GM18511 (cell line): Measurements from ENCODE around the gene PHC2.
"Not testable (repeated sequence)": the region's sequence is repeated elsewhere in the genome, so short reads cannot be mapped to it uniquely, and the experiment has no call there.

Experiments
- ATAC-seq: cut with Tn5 transposase; IDR thresholded peaks from one replicate; pipeline ENCODE4 v1.9.1; 2021; ENCODE audit warnings: mild to moderate bottlenecking, moderate library complexity; ENCODE audit not compliant: unreplicated experiment

PHC2 gene

DNA sequence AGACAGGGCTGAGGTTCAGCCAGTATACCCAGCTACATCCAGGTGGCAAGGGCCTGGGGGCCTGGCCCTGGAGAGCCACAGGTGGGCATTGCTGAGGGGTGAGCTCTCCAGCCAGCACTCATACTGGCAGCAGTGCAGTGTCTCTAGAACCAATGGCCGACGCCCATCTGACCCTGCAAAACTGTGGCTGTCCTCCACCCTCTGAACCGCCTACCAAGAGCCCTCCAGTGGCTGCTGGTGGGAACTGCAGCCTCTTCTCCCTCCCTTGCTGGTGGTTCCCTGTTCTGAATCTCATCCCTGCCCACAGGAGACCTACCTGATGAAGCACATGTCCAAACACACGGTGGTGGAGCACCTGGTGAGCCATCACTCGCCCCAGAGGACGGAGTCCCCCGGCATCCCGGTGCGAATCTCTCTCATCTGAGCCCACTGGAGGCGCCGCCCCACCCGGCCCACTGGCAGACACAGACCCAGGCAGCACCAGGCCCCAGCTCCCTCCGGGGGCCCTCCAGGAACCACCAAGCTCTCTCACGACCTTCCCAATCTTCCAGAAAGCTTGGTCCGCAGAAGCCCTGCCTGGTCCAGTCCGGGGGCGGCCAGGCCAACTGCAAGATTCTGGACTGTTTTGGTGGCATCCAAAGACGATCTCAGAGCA, 132.1 kb downstream of the PHC2 start:
- no peak for ATAC-seq

DNA sequence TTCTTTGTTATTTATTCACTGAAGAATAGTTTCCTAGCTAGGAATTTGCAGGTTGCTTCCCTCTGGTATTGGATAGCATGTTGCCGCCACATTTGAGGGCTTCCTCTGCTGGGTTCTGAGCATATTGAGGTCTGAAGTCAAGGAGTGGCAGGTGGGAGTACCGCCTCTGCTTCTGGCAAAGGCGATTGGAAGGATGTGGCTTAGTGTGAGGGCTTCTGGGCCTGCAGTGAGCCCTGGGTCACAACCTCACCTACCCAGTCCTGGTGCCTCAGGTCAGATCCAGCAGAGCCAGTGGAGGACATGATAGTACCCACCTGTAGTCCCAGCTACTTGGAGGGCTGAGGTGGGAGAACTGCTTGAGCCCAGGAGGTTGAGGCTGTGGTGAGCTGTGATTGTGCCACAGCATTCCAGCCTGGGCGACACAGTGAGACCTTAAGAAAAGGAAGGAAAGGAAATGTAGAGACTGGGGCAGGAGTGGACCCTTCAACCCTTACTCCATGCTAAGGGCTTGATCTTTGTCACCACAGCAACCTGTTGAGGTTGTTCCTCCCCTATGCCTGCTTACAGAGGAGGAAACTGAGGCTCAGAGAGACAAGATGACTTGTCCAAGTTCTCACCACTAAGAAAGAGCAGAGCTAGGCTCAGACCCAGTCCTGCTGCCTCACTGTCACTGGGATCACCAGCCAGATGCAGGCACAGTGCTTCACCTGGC, 132.8 kb downstream of the PHC2 start:
- ATAC-seq, result no peak

DNA sequence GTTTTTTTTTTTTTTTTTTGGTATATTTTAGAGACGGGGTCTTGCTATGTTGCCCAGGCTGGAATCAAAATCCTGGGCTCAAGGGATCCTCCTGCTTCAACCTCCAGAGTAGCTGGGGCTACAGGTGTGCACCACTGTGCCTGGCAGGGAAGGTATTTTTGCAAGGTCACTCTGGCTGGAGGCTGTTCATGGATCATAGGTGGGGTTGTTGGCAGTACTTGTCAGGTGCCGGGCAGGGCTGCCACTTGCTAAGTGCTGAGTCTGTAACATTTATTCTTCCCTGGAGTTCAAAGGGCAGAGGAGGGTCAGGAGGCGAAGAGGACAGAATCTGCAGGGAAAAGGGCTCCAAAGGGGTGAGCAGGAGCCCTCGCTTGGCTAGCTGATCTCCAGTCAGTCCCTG, 134.1 kb downstream of the PHC2 start:
- no peak for ATAC-seq

DNA sequence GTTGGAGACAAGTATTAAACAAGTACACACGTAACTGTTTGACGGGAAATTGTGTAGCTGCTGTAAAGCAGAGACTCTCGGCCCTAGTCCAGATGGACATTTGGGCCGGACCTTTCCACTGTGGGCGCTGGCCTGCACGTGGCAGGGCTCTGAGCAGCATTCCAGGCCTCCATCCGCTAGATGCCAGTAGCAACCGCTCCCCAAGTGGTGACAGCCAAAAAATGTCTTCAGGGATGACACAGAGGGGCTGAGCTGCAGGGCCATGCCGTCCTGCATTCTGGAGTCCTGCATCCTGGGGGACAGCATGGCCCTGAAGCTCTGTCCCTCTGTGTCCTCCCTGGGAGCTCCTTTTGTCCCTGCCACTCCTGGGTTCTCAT, 134.8 kb downstream of the PHC2 start:
- no peak for ATAC-seq

DNA sequence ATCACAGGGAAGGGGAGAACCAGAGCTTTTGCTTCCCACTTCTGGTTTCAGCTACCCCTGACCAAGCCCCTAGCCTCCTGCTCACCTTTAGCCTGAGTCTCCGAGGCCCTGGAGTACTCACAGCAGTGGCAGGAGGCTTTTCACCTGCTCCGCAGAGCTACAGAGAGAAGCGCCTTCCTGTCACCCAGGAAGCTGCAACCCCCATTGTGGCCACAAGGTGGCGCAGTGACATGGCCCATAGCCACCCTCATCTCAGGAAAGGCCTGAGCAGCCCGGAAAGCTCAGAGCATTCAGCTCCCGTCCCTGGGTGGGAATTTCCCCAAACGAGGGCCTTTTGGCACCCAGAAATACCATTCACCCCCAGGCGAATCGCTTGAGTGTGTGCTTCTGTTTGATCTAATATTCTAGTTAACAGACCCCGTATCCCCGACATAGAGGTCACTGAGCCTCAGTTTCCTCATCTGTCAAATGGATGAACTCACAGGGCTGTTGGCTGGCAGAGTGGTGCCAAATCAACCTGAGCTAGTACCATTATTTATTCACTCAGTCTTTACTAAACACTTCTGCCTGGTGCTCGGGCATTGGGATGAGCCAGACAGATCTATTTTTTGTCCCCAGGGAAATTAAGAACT, 135.3 kb downstream of the PHC2 start:
- no peak for ATAC-seq

DNA sequence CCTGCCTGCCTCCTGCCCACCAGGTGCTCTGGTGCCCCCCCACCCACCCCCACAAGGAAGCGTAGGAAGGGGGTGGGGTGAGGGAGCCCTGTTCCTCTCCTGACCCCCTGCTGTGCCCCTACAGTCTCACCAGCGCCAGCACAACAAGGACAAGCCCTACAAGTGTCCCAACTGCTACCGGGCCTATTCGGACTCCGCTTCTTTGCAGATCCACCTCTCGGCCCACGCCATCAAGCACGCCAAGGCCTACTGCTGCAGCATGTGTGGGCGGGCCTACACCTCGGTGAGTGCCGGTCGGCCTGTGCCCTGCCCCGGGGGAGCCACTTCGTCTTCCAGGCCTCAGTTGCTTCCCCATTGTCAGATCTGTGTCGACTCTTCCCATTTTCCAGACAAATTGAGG, 135.9 kb downstream of the PHC2 start:
- ATAC-seq, result no peak

DNA sequence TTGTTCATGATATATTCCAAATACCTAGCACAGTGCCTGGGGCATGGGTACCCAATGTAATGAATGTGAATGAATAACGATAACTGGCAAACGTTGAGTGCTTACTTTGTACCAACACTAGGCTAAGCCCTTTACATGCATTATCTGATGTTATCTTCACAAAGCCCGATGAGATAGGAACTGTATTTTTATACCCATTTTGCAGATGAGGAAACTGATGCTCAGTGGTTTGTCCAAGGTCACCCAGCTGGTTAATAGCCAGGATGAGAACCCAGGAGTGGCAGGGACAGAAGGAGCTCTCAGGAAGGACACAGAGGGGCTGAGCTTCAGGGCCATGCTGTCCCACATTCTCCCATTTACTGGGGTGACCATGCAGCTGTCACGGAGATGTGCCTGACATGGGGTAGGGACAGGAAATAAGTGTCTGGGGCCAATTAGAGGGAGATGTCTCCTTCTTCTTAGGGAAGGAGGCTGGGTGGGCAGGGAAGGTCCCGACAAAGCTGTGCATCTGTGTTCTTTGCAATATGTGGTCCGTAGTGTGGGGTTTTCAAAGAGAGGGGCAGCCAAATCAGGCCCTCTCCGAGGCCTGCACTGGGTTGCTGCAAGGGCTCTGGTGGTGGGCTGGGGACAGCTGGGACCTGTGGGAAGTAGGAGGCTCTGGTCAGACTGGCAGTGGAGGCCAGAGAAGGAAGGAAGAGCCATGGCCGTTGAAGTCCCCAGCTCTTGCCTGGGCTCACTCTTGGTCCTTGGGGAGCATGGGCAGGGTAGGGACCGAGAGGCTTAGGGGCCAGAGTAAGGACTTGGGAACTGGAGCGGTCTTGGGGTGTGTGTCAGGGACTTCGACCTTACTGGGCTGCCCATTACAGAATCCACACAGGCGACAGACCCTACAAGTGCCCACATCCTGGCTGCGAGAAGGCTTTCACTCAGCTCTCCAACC, 136.6 kb downstream of the PHC2 start:
- no peak for ATAC-seq

DNA sequence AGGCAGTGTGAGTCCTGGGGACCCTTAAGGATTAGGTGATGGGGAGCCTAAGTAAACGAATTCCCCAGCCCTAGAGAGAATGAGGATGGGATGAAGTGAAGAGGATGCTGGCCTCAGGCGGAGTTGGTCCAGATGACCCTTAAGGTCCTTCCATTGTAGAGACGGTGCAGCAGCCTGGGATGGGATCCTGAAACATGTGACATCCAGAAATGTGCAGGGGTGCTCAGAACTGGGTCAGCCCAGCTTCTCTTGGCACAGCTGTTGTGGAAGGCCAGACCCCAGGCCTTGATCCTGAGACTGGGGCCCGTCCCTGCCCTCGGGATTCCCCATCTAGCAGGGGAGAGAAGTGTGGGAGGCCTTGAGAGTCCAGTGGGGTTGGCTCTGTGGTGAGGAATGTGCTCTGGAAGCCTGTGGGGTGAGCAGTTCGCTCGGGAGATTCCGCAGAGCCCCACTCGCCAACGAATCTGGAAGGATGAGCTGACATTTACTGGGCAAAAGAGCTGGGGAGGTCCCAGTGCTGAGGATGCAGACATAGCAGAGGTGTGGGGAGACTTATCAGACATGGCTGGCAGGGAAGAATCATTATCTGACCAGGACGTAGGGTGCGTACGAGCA, 138.1 kb downstream of the PHC2 start:
- ATAC-seq, result no peak

DNA sequence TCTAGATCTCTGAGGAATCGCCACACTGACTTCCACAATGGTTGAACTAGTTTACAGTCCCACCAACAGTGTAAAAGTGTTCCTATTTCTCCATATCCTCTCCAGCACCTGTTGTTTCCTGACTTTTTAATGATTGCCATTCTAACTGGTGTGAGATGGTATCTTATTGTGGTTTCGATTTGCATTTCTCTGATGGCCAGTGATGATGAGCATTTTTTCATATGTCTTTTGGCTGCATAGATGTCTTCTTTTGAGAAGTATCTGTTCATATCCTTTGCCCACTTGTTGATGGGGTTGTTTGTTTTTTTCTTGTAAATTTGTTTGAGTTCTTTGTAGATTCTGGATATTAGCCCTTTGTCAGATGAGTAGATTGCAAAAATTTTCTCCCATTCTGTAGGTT, 140.3 kb downstream of the PHC2 start:
- not testable (repeated sequence) for ATAC-seq

DNA sequence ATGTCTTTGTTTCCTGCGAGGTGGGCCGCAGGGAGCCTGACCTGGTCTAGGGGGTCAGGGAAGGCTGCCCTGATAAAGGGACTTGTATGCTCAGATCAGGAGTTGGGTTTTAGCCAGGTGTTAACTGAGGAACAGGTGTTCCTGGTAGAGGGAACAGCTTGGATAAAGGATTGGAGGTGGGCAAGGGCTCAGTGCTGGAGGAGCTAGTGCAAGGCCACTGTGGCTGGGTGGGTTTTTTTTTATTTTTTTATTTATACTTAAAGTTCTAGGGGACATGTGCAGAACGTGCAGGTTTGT, 141.1 kb downstream of the PHC2 start:
- ATAC-seq, result no peak

DNA sequence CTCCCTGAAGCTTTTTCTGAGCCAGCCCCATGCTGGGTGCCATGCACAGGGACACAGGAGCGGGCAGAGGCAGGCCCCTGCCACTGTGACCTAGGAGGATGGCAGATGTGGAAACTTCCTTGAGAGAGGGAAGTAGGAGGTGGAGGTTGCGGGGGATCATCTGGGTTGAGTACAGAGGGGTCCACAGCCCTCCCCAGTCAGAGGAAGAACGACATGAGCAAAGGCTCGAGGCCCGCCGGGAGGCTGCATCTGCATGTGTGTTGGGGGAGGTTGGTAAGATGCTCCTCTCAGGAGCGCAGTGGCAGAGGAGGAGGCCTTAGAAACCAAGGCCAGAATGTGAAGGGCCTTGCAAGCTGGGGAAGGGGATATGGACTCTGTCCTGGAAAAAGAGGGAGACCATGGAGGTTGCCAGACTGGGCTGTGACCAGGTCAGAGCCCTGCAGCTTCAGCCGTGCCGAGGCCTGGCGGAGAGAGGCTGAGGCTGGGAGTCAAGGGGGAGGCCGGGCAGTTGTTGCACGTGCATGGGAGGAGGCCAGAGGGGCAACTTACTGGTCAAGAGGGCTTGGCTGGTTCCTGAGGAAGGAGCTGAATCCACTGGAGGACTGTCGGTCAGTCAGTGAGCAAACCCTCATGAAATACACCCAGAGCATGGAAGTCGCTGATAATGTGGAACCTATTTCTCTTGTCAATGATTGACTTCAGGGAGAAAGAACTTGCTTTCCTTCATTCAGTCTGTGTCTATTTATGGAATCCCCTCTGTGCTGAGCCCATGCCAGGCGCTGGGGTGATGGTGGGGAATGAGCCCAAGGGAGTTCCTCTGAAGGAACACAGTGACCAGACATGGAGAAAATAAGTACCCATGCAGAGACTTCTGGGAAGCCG, 141.7 kb downstream of the PHC2 start:
- no peak for ATAC-seq

DNA sequence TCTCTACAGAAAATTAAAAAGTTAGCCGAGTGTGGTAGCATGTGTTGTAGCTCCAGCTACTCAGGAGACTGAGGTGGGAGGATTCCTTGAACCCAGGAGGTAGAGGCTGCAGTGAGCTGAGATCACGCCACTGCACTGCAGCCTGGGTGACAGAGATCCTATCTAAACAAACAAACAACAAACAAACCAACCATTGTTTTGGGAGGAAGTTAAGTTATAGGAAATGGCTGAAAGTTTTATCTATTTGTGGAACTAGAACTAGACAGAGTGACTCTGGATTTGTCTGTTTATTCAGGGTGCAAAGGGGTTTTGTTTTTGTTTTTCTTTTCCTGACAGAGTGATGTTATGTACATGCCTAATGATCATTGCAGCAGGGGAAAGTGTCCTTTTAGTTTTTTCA, 143.6 kb downstream of the PHC2 start:
- no peak for ATAC-seq

DNA sequence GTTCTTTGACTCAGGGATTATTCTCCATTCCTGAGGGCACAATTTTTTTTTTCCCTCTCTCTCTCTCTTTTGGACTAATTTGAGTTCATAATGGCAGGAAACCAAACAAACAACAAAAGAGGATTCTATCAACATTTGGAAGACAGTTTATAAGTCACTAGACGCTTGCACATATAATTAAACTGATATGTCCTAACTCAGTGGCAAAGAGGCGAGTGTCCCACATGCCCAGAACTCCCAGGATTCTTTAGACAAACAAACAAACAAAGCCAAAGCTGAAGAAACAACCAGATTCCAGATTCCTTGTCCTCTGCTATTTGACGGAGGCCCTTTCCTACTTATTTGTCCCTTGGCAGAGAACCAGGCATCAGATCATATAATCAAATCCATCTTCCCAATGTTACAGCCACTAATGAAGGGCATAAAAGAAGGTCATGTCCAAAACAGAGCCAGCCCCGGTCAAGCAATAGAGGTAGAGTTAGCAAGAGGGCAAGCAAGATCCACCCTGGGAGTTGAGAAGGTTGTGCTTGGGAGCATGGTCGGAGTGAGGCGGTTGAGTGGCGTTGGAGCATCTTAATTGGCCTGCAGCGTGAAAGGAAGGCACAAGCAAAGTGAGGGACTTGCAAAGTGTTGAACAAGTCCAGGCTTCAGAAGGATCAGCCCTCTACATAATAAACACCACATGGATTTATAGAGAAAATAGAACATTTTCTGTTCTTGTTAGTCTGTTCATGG, 144.3 kb downstream of the PHC2 start:
- no peak for ATAC-seq

DNA sequence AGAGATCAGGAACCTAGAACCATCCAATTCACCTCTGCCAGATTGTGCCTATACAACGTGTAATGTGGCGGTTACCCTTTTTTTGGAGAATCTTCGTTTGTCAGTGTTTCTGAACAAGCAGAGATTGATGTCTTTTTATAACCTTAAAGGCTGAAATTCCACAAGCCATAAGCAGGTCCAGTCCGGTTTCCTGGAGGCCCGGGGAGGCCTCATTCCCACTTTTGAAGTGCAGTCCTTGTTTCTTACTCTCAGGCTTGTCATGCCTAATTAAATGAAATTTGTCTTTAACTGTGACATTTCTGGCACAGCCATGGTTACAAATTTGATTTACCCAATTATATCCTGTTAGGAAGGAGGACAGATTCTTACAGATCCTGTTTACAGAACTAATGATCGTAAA, 146.8 kb downstream of the PHC2 start:
- ATAC-seq, result no peak

DNA sequence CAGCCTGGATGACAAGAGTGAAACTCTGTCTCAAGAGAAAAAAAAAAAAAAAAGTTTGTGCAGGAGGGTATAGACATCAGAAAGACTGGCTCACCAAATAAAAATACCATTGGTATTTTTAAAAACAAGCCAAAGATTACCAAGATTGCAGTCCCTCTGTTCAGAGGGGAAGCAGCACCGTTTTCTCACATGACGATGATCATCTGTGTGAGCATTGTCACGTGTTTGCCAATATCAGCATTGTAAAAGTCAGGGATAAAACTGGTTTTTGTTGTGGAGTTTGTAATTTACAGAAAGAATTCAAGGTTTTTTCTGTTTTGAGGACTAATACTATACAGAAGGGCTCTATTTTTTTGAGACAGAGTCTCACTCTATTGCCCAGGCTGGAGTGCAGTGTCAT, 148.1 kb downstream of the PHC2 start:
- ATAC-seq, result no peak

DNA sequence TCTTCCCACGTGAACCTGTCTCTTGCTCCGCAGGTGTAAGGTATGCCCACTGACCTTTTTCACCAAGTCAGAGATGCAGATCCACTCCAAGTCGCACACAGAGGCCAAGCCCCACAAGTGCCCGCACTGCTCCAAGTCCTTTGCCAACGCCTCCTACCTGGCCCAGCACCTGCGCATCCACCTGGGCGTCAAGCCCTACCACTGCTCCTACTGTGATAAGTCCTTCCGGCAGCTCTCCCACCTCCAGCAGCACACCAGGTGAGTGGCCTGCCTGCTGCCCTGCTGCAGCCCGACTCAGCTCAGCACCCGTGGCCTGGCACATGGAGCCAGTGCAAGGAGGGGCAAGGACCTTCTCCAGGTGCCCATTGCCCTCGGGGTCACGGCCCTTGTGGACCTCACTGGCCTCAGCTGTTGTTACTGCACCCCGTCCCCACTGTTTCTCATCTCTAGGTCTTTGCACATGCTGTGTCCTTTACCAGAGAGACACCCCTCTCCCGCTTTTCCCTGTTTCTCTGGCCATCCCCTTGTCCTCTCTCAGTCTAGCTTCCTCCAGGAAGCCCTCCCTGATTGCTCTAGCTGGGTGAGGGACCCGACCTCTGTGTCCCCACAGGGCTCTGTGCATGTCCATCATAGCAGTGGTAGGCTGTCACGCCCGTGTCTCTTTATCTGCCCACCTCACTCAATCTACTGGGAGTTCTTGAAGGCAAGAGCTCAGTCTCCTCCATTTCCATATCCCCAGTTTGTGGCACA, 149.2 kb downstream of the PHC2 start:
- ATAC-seq, result no peak

DNA sequence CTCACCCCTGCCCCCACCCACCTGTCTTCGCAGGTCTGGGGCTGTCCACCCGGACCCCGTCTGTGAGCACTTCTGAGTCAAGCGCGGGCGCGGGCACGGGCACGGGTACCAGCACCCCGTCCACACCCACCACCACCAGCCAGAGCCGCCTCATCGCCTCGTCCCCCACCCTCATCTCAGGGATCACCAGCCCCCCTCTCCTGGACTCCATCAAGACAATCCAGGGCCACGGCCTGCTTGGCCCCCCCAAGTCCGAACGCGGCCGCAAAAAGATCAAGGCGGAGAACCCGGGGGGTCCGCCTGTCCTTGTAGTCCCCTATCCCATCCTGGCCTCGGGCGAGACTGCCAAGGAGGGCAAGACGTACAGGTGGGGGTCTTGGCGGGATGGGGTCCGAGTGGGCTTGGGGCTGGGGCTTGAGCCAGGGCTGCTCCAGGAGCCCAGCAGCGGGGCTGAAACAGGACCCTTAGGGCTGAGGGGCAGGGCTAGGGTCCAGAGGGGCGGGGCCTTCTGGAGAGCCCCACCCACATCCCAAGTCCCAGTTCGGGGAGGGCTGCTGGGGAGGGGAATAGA, 150.7 kb downstream of the PHC2 start:
- no peak for ATAC-seq

DNA sequence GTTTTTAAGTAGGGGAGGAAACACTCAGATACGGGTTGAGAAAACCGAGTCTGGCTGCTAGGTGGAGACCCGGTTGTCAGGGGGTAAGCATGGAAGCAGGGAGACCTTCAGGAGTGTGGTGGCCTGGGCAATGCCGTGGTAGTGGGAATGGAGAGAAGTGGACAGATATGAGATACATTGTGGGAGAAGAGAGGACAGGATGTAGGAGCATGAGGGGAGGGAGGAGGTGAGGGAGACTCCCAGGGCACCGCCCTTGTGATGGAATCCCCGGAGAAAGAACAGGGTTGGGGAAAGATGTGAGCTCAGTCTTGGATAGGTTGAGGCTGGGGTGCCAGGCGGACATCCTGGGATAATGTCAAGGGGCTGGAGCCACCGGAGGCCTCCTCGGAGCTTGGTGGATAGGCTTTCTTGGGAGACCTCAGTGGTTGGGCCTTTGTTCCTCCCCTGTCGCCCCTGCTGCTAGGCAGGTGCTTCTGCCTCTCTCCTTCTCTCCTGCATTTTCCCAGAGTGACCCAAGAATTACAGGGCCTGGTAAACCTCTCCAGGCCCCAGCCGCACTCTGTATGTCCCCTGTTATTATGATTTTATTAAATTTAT, 153.3 kb downstream of the PHC2 start:
- ATAC-seq, result no peak
